ENCODE results near the gene MGRN1. TPM values are rescaled to one million over a fixed set of nuclear protein-coding genes. Genes with fewer than 3 reads are reported as not detected.

The MGRN1 gene
- total and polyA plus RNA-seq, 2 of the 13 experiments (the other 11 are each of a cell fraction or from before 2014, with no cell fraction given) = 11.9 to 12.6 TPM

DNA sequence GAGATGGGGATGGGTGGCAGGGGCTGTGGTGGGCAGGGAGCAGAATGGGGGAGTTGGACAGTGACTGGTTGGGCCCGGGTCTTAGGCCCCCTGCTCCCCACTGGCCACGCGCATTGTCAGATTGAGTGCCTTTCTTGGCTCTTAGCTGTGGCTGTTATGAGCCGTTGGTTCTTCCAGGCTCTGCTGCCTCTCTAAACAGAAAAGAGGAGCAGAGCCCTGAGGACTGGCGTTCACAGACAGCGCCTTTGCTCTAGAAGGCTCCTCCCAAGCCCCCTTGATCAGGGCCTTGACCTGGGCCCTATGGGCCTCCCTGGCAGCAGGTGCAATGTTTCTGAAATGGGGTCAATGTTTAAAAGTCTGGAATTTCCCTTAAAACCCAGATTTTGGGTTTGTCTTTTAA is 54.0 kb downstream of the MGRN1 start:
- Histone ChIP-seq H3K4me1 (ENCODE audit: insufficient read depth, low read length) (peaks cover 40% of the 10 kb centered on the region), H2AFZ (ENCODE audit: low read length) (no peak overlapping the region), H3K9ac (ENCODE audit: insufficient read depth, low read depth, low read length) (no peak overlapping the region), H3K9me3 (ENCODE audit: low read length) (no peaks in the 10 kb centered on the region), H3K4me2 (ENCODE audit: low read depth, low read length) (no peak overlapping the region), H3K79me2 (ENCODE audit: insufficient read depth, low read length) (peaks cover 3% of the 10 kb centered on the region), H3K36me3 (replicated peaks in 1 of 2; ENCODE audit: control insufficient read depth in 1 of 2, insufficient read depth in 2 of 2, low read length in 2 of 2) (peaks cover 18 to 53% of the 10 kb centered on the region in 2 experiments; a peak in 4 of 5 replicates), H3K4me3 (replicated peaks in 1 of 3; ENCODE audit: insufficient read depth in 1 of 3, low read depth in 2 of 3, low read length in 3 of 3) (no peak overlapping the region), H3K27me3 (ENCODE audit: control insufficient read depth in 1 of 2, insufficient read depth in 2 of 2, low read length in 2 of 2) (no peaks in the 10 kb centered on the region), H4K20me1 (ENCODE audit: insufficient read depth, low read length) (no peaks in the 10 kb centered on the region), H3K27ac (ENCODE audit: extremely low read length, insufficient read depth, low read length) (peak overlapping the region; percentile 18)
- in situ Hi-C loops (cut with HindIII; ENCODE audit: extremely low pct_ligation_motif_present, low pct_unique_long_range_greater_than_20kb) (no loop called here), intact Hi-C loops (cut with micrococcal nuclease; ENCODE audit: unreplicated experiment) (no loop called here)
- DNase-seq (ENCODE audit: low spot score) (no peak), ATAC-seq (no peak), FAIRE-seq (no peak)
- BruUV-seq (replicated peaks) = no TSS peak
- ChIA-PET POLR2A (no interaction called here), CTCF (ENCODE audit: low intra/inter-chr PET ratio, low total read pairs) (no interaction called here)
- 91% methylated on average over 6 of the region's 6 CpGs for WGBS (ENCODE audit: low lambda C conversion rate)
- TF ChIP-seq ZNF10 (CRISPR knock-in tag; IDR thresholded peaks at IDR 0.05; ENCODE audit: borderline replicate concordance, low read depth) = no peak
- TF ChIP-seq ZNF572 (CRISPR knock-in tag; IDR thresholded peaks at IDR 0.05) = no peak
- TF ChIP-seq ZNF292 (CRISPR knock-in tag; IDR thresholded peaks at IDR 0.05; ENCODE audit: borderline replicate concordance, low read depth) = no peak
- TF ChIP-seq ZNF446 (CRISPR knock-in tag; IDR thresholded peaks at IDR 0.05) = no peak
- no peak for TF ChIP-seq KDM5B (CRISPR knock-in tag; IDR thresholded peaks at IDR 0.05; ENCODE audit: borderline replicate concordance)
- no peak for TF ChIP-seq ZNF552 (CRISPR knock-in tag; IDR thresholded peaks at IDR 0.05; ENCODE audit: borderline replicate concordance)
- TF ChIP-seq, protein P1, sequence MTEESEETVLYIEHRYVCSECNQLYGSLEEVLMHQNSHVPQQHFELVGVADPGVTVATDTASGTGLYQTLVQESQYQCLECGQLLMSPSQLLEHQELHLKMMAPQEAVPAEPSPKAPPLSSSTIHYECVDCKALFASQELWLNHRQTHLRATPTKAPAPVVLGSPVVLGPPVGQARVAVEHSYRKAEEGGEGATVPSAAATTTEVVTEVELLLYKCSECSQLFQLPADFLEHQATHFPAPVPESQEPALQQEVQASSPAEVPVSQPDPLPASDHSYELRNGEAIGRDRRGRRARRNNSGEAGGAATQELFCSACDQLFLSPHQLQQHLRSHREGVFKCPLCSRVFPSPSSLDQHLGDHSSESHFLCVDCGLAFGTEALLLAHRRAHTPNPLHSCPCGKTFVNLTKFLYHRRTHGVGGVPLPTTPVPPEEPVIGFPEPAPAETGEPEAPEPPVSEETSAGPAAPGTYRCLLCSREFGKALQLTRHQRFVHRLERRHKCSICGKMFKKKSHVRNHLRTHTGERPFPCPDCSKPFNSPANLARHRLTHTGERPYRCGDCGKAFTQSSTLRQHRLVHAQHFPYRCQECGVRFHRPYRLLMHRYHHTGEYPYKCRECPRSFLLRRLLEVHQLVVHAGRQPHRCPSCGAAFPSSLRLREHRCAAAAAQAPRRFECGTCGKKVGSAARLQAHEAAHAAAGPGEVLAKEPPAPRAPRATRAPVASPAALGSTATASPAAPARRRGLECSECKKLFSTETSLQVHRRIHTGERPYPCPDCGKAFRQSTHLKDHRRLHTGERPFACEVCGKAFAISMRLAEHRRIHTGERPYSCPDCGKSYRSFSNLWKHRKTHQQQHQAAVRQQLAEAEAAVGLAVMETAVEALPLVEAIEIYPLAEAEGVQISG (CRISPR knock-in tag; IDR thresholded peaks at IDR 0.05) = no peak
- TF ChIP-seq ZBTB20 (CRISPR knock-in tag; IDR thresholded peaks at IDR 0.05; ENCODE audit: borderline replicate concordance, low read depth) = no peak
- TF ChIP-seq, protein P2, sequence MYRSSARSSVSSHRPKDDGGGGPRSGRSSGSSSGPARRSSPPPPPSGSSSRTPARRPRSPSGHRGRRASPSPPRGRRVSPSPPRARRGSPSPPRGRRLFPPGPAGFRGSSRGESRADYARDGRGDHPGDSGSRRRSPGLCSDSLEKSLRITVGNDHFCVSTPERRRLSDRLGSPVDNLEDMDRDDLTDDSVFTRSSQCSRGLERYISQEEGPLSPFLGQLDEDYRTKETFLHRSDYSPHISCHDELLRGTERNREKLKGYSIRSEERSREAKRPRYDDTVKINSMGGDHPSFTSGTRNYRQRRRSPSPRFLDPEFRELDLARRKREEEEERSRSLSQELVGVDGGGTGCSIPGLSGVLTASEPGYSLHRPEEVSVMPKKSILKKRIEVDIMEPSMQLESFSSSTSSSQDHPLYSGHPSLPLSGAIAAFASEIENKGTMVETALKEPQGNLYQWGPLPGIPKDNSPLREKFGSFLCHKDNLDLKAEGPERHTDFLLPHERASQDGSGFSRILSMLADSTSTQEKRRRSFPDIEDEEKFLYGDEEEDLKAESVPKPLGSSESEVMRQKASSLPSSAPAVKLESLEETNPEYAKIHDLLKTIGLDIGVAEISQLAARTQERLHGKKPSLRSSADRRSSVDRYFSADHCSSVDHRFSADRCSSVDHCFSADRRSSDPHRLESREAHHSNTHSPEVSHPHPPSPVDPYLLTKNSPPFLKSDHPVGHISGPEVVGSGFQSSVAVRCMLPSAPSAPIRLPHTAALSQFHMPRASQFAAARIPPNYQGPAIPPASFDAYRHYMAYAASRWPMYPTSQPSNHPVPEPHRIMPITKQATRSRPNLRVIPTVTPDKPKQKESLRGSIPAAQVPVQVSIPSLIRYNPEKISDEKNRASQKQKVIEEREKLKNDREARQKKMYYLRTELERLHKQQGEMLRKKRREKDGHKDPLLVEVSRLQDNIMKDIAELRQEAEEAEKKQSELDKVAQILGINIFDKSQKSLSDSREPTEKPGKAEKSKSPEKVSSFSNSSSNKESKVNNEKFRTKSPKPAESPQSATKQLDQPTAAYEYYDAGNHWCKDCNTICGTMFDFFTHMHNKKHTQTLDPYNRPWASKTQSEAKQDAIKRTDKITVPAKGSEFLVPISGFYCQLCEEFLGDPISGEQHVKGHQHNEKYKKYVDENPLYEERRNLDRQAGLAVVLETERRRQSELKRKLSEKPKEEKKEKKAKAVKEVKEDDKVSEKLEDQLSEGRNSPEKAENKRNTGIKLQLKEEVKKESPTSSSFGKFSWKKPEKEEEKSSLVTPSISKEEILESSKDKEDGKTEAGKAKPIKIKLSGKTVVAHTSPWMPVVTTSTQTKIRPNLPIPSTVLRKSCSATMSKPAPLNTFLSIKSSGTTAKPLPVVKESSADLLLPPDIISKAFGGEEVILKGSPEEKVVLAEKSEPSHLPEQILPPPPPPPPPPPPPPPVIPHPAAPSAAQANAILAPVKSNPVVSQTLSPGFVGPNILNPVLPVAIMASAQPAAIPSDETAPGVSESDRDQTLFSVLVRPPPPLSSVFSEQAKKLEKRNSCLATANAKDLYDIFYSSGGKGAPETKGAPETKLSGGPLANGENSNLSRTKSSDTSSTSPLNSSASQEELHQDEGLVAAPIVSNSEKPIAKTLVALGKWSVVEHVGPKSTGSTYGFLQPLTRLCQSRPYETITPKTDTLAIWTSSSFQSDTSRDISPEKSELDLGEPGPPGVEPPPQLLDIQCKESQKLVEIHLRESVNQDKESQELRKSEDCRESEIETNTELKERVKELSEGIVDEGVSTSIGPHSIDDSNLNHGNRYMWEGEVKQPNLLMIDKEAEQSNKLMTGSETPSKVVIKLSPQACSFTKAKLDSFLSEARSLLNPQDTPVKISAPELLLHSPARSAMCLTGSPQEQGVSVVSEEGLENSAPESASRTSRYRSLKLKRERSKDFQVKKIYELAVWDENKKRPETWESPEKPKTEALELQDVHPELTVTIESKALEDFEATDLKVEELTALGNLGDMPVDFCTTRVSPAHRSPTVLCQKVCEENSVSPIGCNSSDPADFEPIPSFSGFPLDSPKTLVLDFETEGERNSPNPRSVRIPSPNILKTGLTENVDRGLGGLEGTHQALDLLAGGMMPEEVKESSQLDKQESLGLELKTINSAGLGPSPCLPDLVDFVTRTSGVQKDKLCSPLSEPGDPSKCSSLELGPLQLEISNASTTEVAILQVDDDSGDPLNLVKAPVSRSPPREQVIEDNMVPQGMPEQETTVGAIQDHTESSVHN (CRISPR knock-in tag; IDR thresholded peaks at IDR 0.05) = no peak
- no peak for TF ChIP-seq PAF1 (CRISPR knock-in tag; IDR thresholded peaks at IDR 0.05)
- no peak for TF ChIP-seq ZNF138 (CRISPR knock-in tag; IDR thresholded peaks at IDR 0.05; ENCODE audit: low read depth)
- TF ChIP-seq ZNF781 (CRISPR knock-in tag; IDR thresholded peaks at IDR 0.05; ENCODE audit: borderline replicate concordance, not compliant biosample characterization) = no peak
- TF ChIP-seq KDM2A (CRISPR knock-in tag; IDR thresholded peaks at IDR 0.05; ENCODE audit: borderline replicate concordance, low read depth) = no peak

All from HepG2 (cell line).